ENCODE measurements around the gene MAN1B1. TPM values are rescaled to one million over a fixed set of nuclear protein-coding genes. Genes with fewer than 3 reads are reported as not detected.

Gene MAN1B1
- polyA plus RNA-seq, 1 donor (not counting 4 experiments of a cell fraction or from before 2014, with no cell fraction given), result 34.3 TPM

DNA sequence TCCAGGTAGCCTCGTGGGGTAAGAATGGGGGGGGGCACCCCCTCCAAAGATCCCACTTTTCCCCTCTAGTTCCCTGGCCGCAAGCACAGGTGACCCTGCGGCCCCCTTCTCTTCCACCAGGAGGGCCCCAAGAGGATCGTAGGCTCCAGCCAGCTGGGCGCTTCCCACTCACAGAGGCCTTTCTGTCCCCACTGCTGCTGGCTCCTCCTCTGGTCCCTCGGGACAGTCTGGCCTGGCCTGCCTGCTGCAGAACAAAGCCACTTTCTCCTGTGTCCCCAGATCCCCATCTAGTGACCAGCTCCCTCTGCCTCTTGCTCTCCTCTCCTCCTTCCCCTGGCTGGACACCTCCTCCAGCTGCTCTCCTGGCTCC lies 15.9 kb upstream of the MAN1B1 start:
- Histone ChIP-seq H3K4me1 (ENCODE audit: control insufficient read depth, extremely low read depth, insufficient read depth, low read length) (peaks cover 13% of the 10 kb centered on the region), H3K4me2 (ENCODE audit: control insufficient read depth, extremely low read depth, insufficient read depth, low read depth, low read length) (peak overlapping the region; percentile 70), H2AFZ (ENCODE audit: control insufficient read depth, low read length) (no peak overlapping the region), H3K9me3 (ENCODE audit: control insufficient read depth, low read depth, low read length) (no peaks in the 10 kb centered on the region), H3K79me2 (ENCODE audit: control insufficient read depth, insufficient read depth, low read length) (no peaks in the 10 kb centered on the region), H4K20me1 (ENCODE audit: control insufficient read depth, extremely low read depth, insufficient read depth, low read length) (no peaks in the 10 kb centered on the region), H3K4me3 (ENCODE audit: control insufficient read depth in 2 of 3, extremely low read depth in 1 of 3, insufficient read depth in 2 of 3, low read depth in 1 of 3, low read length in 3 of 3) (peak overlapping the region; percentile 23 to 64 (median 61)), H3K9me1 (ENCODE audit: control insufficient read depth, extremely low read depth, insufficient read depth, low read length) (no peaks in the 10 kb centered on the region), H3K36me3 (ENCODE audit: control insufficient read depth in 2 of 2, extremely low read depth in 1 of 2, insufficient read depth in 2 of 2, low read length in 2 of 2) (no peaks in the 10 kb centered on the region), H3K27me3 (ENCODE audit: control insufficient read depth, extremely low read depth, insufficient read depth, low read length) (no peaks in the 10 kb centered on the region), H3K27ac (ENCODE audit: control insufficient read depth, insufficient read depth, low read length) (no peak overlapping the region), H3K9ac (ENCODE audit: control insufficient read depth, extremely low read depth, insufficient read depth, low read length) (peak overlapping the region; percentile 28)
- TF ChIP-seq EZH2 (IDR thresholded peaks at IDR 0.05; ENCODE audit: low read length), result no peak
- TF ChIP-seq, protein P1, sequence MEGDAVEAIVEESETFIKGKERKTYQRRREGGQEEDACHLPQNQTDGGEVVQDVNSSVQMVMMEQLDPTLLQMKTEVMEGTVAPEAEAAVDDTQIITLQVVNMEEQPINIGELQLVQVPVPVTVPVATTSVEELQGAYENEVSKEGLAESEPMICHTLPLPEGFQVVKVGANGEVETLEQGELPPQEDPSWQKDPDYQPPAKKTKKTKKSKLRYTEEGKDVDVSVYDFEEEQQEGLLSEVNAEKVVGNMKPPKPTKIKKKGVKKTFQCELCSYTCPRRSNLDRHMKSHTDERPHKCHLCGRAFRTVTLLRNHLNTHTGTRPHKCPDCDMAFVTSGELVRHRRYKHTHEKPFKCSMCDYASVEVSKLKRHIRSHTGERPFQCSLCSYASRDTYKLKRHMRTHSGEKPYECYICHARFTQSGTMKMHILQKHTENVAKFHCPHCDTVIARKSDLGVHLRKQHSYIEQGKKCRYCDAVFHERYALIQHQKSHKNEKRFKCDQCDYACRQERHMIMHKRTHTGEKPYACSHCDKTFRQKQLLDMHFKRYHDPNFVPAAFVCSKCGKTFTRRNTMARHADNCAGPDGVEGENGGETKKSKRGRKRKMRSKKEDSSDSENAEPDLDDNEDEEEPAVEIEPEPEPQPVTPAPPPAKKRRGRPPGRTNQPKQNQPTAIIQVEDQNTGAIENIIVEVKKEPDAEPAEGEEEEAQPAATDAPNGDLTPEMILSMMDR (optimal IDR thresholded peaks at IDR 0.05 in 1 of 3, IDR thresholded peaks at IDR 0.05 in 1 of 3, conservative IDR thresholded peaks at IDR 0.05 in 1 of 3; ENCODE audit: extremely low read depth in 1 of 3, insufficient read depth in 2 of 3, low read length in 3 of 3), result no peak
- dilution Hi-C loops (cut with MboI; ENCODE audit: extremely low pct_ligation_motif_present, low sequenced_read_pairs), result no loop called here
- FAIRE-seq (no peak), DNase-seq (ENCODE audit: low read depth, low spot score) (no peak)

DNA sequence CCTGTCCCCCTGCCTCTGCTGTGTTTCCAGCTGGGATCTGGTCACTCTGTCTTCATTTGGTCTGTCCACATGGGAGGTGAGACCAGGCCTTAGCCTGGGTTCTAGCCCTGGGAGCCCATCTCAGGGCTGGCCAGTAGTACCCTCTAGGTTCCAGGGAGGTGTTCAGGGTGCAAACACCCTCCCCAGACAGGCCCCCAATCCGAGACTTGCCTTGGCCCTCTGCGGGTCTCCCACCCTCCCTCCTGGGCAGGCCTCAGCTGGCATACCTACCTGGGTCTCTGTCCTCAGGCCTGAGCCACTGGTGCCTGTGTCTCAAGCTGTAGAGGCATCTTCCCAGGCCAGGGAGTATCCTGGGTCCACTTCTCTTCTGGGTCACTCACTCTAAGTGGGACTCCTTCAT lies 15.5 kb upstream of the MAN1B1 start:
- dilution Hi-C loops (cut with MboI; ENCODE audit: extremely low pct_ligation_motif_present, low sequenced_read_pairs), result no loop called here
- H2AFZ ChIP-seq (ENCODE audit: control insufficient read depth, low read length), result no peak overlapping the region
- no peaks in the 10 kb centered on the region for H3K27me3 ChIP-seq (ENCODE audit: control insufficient read depth, extremely low read depth, insufficient read depth, low read length)
- H3K27ac ChIP-seq (ENCODE audit: control insufficient read depth, insufficient read depth, low read length), result no peak overlapping the region
- H3K4me1 ChIP-seq (ENCODE audit: control insufficient read depth, extremely low read depth, insufficient read depth, low read length), result peaks cover 13% of the 10 kb centered on the region
- H3K9me3 ChIP-seq (ENCODE audit: control insufficient read depth, low read depth, low read length), result no peaks in the 10 kb centered on the region
- H3K4me3 ChIP-seq (ENCODE audit: control insufficient read depth in 2 of 3, extremely low read depth in 1 of 3, insufficient read depth in 2 of 3, low read depth in 1 of 3, low read length in 3 of 3), result peak overlapping the region in 1 of 3 experiments; percentile 61
- H3K9me1 ChIP-seq (ENCODE audit: control insufficient read depth, extremely low read depth, insufficient read depth, low read length), result no peaks in the 10 kb centered on the region
- FAIRE-seq, result no peak
- no peaks in the 10 kb centered on the region for H4K20me1 ChIP-seq (ENCODE audit: control insufficient read depth, extremely low read depth, insufficient read depth, low read length)
- H3K9ac ChIP-seq (ENCODE audit: control insufficient read depth, extremely low read depth, insufficient read depth, low read length), result no peak overlapping the region
- H3K36me3 ChIP-seq (ENCODE audit: control insufficient read depth in 2 of 2, extremely low read depth in 1 of 2, insufficient read depth in 2 of 2, low read length in 2 of 2), result no peaks in the 10 kb centered on the region
- no peaks in the 10 kb centered on the region for H3K79me2 ChIP-seq (ENCODE audit: control insufficient read depth, insufficient read depth, low read length)
- H3K4me2 ChIP-seq (ENCODE audit: control insufficient read depth, extremely low read depth, insufficient read depth, low read depth, low read length), result peak overlapping the region; percentile 70
- no peak for TF ChIP-seq EZH2 (IDR thresholded peaks at IDR 0.05; ENCODE audit: low read length)
- TF ChIP-seq, protein P1 (optimal IDR thresholded peaks at IDR 0.05 in 1 of 3, IDR thresholded peaks at IDR 0.05 in 1 of 3, conservative IDR thresholded peaks at IDR 0.05 in 1 of 3; ENCODE audit: extremely low read depth in 1 of 3, insufficient read depth in 2 of 3, low read length in 3 of 3), result no peak
- no peak for DNase-seq (ENCODE audit: low read depth, low spot score)

All from keratinocyte (primary cell).